ENCODE results near the gene RCAN1.

The RCAN1 gene

GRCh38 chr21:34614628-34615486, at the start of gene RCAN1:
RCAN1 (minus strand) TSS chr21:34615113; CDS start chr21:34615011, 102 bp downstream.
- peak; percentile 89 for DNase-seq

GRCh38 chr21:34661848-34662247, 46.9 kb upstream of the RCAN1 start:
- no peak for DNase-seq

GRCh38 chr21:34653522-34653921, 38.6 kb upstream of the RCAN1 start:
- no peak for DNase-seq

GRCh38 chr21:34651642-34652041, 36.7 kb upstream of the RCAN1 start:
- DNase-seq: no peak

GRCh38 chr21:34650861-34651431, 36.0 kb upstream of the RCAN1 start:
- DNase-seq: no peak

GRCh38 chr21:34649400-34649799, 34.5 kb upstream of the RCAN1 start:
- peak; percentile 29 for DNase-seq

- peak; percentile 91 for DNase-seq
These were observed 33.9 kb upstream of the RCAN1 start for GRCh38 chr21:34648739-34649297.

GRCh38 chr21:34647555-34647954, 32.6 kb upstream of the RCAN1 start:
- no peak for DNase-seq

- no peak for DNase-seq
These were observed 29.9 kb upstream of the RCAN1 start for GRCh38 chr21:34644825-34645224.

GRCh38 chr21:34642211-34643075, 27.5 kb upstream of the RCAN1 start:
- DNase-seq: no peak

- DNase-seq: no peak
These were observed 25.9 kb upstream of the RCAN1 start for GRCh38 chr21:34640858-34641257.

GRCh38 chr21:34639882-34640788, 25.2 kb upstream of the RCAN1 start:
- DNase-seq: no peak

GRCh38 chr21:34639250-34639649, 24.3 kb upstream of the RCAN1 start:
- no peak for DNase-seq

GRCh38 chr21:34636961-34637360, 22.0 kb upstream of the RCAN1 start:
- DNase-seq: no peak

GRCh38 chr21:34635307-34635706, 20.4 kb upstream of the RCAN1 start:
- DNase-seq: no peak

- no peak for DNase-seq
These were observed 17.6 kb upstream of the RCAN1 start for GRCh38 chr21:34632498-34632897.

- DNase-seq: peak; percentile 54
These were observed 15.7 kb upstream of the RCAN1 start for GRCh38 chr21:34630536-34631143.

GRCh38 chr21:34626131-34626530, 11.2 kb upstream of the RCAN1 start:
- no peak for DNase-seq

- no peak for DNase-seq
These were observed 10.2 kb upstream of the RCAN1 start for GRCh38 chr21:34625030-34625593.

GRCh38 chr21:34623516-34623915, 8.6 kb upstream of the RCAN1 start:
- DNase-seq: no peak
